OCI-LY7 (cell line): ENCODE data around the gene NUTF2.
A peak's percentile ranks its signal among the peaks of the same experiment; 100 is the strongest.

Experiments used
- CTCF ChIP-seq: fragments of 200-600 bp; sonication (generic); conservative IDR thresholded peaks from 2 replicates; pipeline ENCODE4 v1.5.1; 2014; ENCODE audit warnings: mild to moderate bottlenecking, antibody characterized with exemption, low read length, moderate library complexity, mixed read lengths
- EZH2phosphoT487 ChIP-seq: fragments of 200-600 bp; sonication (generic); IDR thresholded peaks from 2 replicates; pipeline ENCODE4 v1.6.1; 2018; ENCODE audit warnings: low read depth, borderline replicate concordance, mild to moderate bottlenecking, mixed run types, antibody characterized with exemption, low read length, moderate library complexity, mixed read lengths

- TF ChIP-seq CTCF (peak; percentile 75), EZH2phosphoT487 (no peak)
Measured at GRCh38 chr16:67841816-67842508, 4.8 kb upstream of the NUTF2 start, which contains the start of gene THAP11.
